ENCODE data around the gene PCYT1B.
A peak's percentile ranks its signal among the peaks of the same experiment; 100 is the strongest.
"Not testable (repeated sequence)": the region's sequence is repeated elsewhere in the genome, so short reads cannot be mapped to it uniquely, and the experiment has no call there.

Gene PCYT1B

DNA sequence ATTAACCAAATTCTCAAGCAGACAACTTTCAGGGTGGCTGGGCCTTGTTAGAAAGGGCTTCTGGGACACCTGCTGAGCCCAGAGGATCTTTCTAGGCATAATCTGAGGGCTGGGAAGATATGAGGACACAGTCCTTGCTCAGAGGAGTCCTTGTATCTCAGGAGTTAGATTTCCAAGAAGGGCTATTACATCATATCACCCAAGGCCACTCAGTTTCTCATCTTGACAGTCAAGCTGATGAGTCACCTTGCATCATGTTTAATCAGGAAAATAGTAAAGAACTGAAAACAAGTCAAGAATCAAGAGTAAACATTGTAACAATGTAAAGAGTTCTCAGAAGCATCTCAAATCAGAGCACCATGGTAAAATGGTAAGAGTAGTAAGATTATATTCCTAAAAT lies 4.0 kb downstream of the PCYT1B start:
- DNase-seq, result no peak

DNA sequence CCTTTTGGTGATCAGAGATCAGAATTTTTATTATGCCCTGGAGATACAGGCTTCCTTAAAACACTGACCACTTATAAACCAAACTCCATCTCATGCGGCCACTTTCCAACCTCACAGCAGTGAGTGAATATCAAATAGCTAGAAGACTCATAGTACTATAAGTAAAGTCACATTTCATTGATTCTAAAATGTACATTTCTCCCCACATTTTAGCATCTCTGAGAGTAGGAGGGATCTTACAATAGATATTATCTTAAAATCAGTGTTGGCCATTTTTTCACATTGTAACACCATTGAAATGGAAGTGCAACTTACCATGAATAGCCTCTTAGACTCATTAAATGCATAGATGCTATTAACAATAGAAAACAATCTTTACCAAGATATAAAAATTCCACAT lies 17.4 kb downstream of the PCYT1B start:
- no peak for DNase-seq

DNA sequence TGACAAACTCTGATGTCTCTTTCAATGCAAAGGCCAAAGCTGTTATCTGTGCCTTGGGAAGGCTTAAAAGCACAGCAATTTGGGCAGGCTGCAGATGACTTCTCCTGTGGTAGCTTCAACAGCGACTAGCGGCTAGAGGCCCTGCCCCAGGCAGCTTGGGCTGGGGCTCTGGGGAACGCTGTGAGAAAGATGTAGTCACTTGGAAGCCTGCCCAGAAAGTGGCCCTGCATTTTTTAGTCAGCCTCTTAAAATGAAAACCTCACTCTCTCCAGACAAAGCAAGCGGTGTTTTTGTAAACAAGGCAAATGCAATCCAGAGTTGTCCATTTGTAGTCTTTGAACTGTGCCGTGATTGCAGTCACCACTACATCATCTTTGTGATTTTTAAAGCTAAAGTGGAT lies 27.5 kb downstream of the PCYT1B start:
- peak; percentile 89 for DNase-seq

DNA sequence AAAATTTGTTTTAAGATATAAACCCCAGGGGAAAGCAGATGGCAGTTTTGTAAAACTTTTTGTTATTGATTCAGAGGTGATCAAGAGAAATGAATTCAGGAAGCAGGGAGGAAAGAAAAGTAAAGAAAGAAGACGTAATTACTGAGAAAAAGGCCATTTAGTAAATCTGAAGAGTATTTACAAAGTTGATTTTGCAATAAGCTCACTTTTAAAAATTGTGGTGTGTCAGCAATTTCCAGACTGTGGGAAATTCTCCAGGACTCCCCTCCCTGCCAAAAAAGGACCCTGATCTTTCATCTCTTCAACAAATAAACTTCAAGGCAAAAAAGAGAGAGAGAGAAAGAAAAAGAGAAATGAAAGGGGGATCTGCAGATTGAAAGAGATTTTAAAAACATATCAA lies 36.6 kb downstream of the PCYT1B start:
- no peak for DNase-seq

DNA sequence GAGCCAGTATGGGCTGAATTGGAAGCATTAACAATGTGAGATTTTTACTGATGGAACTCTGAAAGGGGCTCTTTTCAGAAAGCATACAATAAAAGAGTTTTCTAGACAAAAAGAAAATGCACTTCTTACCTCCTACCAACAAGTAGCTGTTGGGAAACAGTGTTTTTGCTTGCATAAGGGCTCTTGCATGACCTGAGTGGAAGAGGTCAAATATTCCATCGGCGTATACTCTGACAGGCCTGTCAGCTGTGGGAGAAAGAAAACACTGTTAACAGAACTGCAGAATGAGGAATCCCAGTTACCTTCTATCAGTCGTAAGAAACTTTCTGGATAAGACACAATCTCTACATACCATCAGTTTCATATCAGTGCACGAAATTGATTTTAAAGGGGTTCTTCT lies 39.5 kb downstream of the PCYT1B start:
- DNase-seq, result no peak

DNA sequence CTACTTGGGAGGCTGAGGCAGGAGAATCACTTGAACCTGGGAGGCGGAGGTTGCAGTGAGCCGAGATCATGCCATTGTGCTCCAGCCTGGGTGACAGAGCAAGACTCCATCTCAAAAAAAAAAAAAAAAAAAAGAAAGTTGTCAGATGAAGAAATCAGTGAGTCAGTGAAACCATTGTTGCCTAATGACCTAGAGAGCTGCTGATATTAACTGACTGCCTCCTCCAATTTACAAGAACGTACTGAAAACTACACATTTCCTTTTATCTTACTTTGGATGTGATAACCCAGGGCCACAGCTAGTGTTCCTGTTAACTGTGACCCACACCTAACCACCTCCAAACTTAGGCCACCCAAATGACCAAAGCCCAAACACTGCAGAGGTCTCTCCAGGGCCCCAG lies 41.2 kb downstream of the PCYT1B start:
- DNase-seq, result not testable (repeated sequence)

DNA sequence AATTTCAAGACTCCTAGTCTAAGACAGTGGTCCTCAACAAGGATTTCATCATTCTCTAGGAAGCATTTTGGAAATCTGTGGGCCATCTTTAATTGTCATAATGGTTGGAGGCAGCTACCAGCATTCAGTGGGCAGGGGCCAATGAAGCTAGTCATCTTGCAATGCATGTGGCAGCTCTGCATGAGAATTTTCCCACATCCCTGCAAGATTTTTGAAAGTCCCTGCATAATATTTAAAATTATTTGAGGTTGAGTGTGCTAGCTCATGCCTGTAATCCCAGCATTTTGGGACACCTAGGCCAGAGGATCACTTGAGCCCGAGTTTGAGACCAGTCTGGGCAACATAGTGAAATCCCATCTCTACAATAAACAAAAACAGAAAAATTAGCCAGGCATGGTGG lies 44.0 kb downstream of the PCYT1B start:
- DNase-seq, result no peak

DNA sequence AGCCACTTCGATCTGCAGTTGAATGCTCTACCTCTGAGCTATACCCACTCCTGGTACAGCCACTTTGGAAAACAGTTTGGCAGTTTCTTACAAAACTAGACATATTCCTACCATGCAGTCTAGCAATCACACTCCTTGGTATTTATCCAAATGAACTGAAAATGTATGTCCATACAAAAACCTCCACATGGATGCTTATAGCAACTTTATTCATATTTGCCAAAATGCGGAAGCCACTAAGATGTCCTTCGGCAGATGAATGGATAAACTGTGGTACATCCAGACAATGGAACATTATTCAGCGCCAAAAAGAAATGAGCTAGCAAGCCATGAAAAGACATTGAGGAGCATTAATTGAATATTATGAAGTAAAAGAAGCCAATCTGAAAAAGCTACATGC lies 45.3 kb downstream of the PCYT1B start:
- no peak for DNase-seq

DNA sequence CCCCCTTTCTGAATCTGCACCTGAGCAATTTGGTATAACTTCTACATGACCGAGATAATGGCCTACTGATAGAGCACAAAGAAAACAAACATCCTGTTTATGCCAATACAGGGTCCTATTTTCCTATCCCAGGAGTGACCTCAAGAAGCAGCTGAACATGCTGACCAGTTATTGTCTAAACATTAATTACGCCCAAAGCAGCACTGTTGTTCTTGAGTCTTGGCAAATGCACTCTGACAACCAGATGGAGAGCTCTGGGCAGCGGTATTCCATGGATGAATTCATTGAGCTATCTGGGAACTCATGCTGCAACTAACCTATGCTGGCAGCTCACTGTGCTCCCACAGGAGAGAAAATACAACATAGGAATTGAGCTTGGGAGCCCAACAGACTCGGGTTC lies 52.6 kb downstream of the PCYT1B start:
- no peak for DNase-seq

DNA sequence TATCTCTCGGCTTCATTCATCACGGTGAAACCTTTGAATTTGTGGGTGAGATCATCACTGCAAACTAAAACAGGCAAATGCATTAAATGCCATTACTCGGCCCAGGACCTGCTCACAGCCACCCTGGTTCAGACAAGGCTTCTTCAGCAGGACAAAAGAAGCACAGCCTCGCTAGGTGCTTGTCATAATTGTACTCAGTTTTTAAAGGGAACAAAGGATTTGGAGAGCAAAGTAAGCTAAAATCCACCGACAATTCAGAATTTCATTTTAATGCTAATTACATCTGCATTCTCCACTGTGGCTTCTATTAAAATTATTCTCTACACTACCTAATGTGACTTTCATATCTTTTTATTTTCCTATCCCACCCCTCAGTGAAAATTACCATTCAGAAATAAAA lies 57.0 kb downstream of the PCYT1B start:
- DNase-seq, result no peak

DNA sequence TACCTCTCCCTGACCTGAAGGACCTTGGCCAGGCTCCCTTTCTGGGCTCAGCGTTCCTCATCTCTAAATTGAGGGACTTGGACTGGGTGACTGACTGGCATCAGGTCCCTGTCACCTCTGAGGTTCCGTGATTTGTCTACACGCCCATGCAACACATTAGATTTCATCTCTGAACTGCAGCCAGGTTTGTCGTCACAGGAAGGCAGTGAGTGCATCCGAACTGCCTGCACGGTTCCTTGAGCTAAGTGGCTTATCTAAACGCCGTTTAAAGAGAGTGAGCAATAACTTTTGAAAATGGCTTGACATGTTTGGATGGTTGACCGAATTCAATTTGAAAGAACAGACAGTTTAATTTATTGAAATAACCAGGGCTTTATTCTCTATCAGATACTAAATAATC lies 70.1 kb downstream of the PCYT1B start:
- DNase-seq, result no peak

DNA sequence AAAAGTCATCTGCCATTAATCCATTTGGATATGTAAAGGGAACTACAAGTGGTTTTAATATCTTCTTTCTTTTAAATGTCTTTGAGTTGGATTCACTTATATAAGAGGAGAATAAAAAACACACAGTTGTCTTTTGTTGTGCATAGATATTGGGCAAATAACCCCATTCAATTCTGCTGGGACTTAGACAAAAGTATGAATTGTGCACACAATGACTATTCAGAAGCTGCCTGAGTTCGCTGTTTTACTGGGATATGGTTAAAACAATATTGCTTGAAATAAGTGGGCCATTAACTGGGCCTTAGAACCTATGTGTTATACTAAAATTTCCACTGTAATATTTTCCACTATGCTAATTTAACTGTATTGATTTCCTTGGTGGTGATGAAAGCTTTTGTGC lies 71.7 kb downstream of the PCYT1B start:
- DNase-seq, result no peak

DNA sequence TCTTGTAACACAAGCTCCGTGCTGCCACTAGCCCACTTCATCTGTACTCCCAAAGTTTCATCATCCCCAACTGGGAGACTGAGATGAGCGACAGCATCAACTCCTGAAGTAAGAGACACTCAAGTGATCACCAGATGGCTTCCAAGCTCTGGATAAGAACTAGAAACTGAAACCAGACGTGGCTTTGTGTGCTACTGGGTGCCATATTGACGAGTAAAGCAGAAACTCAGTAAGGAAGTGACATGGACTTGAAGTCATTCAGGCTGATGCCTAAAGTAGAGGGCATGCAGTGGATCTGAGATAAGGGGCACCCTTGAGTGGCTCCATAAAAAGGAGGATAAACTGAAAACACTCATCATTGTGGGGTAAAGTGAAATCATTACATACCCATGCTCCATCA lies 72.4 kb downstream of the PCYT1B start:
- DNase-seq, result no peak

DNA sequence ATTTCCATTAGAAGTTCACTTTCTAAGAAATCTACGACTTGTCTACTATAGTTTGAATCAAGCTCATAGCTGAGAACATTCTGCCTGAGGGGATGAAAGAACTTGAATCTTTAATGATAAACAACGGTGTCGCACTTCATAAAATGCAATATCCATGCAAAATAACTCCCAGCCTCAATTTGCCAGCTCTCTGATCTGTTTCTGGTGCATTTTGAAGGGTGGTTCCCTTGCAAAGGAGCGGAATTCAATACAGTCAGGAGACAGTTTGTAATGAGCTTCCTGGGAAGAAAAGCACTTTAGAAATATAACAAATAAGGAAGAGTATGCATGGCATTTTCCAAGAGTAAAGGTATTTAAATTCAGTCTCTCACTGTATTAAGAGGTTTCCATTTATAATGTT lies 80.0 kb downstream of the PCYT1B start:
- DNase-seq, result no peak

DNA sequence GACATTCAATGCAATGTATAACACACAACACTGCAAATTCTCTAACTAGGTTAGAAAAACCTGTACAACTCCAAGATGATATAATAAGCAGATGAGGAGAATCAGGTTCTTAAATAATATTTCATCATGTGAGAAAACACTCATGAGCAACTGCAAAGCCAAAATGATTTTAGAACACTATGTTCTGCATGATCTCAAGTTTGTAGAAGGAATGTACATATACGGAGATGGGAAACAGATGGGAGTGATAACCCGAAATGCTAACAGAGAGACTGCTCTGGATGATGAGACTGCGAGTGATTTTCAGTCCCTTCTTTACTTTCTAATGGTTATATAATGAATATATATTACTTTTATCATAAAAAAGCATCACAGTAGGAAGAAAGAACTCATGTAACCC lies 80.9 kb downstream of the PCYT1B start:
- DNase-seq, result no peak

DNA sequence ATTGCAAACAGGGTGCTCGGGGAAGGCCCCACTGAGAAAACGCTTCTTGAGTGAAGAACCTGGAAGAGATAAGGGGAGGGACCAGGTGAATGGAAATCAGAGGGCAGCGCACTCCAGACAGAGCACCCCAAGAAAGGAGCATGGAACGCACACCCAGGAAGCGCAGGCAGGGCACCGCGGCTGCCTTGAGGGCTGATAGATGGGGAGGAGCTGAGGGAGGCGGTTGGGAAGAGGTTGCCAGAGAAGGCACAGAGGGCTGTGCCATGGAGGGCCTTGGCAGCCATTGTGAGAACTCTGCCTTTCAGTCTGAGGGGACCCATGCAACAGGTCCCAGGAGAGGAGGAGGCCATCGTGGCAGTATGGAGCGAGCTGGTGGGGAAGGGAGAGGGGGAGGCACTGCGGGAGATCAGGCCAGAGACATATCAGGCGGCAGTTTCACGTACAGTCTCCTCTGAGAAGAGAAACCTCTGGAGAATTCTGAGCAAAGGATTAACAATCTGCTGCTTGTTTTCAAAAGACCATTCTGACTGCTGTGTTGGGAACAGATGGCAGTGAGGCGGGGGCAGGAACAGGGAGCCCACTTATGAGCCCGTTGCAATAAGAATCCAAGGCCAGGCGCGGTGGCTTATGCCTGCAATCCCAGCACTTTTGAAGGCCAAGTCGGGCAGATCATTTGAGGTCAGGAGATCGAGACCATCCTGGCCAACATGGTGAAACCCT lies 83.7 kb downstream of the PCYT1B start:
- DNase-seq, result no peak

DNA sequence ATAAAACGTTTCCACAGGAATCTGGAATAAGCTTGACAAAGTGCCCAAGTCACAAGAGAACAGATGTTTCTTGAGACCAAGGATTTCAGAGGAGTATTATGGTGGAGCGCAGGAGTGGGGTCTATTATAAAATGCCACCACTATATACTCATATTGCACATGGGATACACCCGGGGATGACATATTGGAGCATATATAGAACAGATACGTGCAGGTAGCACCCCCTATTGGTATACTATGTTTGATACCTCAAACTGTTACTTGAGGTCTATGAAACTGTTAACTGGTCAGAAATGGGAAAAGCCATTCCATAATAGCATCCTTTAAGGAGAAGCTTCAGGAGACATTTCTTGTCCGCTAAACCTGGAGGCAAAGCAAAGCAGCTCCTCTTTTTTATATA lies 86.0 kb downstream of the PCYT1B start:
- DNase-seq, result no peak

DNA sequence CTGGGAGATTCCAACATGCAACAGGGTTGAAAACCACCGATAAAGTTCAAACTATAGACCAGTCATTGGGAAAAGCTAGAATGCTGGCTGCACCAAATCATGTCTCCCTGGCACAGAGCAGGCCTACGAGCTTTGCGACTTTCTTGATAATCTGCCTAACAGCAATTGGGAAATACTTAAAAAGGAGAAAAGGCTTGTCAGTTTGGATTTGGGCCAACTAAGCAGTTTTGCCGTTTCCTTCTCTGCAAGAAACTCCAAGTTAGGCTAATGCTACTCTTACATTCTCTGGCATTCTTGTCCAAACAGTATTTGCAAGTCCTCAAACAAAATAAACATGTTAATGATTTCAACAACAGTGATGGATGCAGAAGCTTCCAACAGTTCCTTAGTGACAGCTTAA lies 94.1 kb downstream of the PCYT1B start:
- no peak for DNase-seq

DNA sequence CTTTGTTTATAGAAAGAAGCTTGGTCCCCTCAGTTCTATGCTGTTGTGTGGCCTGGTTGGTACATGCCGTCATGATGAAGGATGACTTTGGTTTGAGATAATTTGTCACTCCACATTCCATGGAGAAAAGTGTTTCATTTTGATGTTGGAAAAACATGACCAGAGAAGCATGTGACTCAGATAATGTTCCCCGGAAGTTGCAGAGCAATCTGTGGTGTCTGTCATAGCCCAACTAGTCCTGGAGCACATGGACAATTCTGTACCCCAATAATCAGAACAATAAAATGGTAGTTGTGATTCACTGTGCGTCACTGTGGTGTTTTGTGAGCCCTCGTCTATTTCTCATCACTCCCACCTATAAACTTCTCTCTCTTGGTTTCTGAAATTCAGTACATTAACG lies 97.0 kb downstream of the PCYT1B start:
- no peak for DNase-seq

DNA sequence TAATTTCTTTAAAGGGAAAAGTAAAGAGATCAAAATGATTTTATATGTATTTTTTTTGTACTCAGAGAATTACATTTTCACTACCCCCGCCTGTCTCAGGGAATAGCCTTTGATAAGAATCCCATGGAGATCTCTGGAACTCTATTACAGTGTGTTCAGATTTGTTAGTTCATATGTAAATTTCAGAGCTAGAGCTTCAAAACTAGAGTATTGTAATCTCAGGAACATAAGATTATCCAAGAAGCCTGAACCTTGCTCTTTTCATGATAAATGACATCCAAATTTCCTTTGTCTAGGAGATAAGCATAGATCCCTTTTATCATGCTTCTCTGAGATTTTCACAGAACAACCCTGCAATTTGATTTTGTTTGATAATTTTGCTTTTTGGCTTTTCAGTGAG lies 99.2 kb downstream of the PCYT1B start:
- DNase-seq, result no peak

DNA sequence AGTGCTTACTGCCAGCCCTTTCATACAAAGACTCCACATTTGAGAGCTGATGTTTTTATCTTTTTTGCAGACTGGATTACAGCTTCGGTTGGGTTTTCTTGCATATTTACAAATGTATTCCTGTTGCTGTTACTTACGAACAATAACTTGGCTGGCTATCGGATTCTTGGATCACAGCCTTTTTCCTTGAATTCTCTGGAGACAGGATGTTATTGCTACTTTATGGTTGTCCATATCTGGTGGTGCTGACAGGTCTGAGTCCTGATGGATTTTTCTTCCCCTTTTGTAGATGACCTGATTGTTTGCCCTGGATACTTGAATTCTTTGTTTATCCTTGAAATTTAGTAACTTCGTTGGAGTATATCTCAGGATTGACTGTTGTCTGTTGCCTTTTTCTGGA lies 104.4 kb downstream of the PCYT1B start:
- DNase-seq, result no peak

DNA sequence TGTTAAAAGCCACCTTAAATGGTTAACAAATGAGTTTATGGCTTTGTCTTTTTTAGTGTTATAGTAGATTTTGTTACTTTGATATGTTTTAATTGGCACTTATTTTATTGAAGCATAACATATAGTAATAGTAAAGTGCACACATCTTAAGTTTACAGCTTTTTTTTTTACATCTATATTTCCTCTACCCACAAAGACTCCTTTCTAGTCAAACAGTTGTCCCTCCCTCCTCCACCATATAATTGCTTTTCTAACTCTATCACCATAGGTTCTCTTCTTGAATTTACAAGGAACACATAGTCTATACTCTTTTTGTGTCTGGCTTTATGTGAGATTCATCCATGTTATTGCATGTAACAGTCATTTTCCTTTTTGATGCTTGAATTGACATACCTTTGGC lies 110.6 kb downstream of the PCYT1B start:
- no peak for DNase-seq

DNA sequence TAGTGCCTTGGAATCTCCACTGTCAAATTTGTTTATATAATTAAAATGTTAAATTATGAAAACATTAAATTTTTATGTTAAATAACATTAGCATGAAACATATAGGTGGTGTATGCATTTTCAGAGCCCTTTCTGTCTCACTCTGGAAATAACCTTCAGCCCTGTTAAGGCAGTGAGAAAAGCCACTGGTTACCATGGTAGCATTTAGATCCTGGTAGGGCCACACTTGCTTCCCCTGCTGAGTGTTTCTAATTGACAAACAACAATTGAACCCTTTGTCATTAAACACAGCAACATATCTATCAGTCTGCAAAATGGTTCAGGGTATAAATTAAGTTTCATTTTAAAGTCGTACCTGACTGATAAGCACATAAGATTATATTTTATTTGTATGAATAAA lies 118.5 kb downstream of the PCYT1B start:
- no peak for DNase-seq

DNA sequence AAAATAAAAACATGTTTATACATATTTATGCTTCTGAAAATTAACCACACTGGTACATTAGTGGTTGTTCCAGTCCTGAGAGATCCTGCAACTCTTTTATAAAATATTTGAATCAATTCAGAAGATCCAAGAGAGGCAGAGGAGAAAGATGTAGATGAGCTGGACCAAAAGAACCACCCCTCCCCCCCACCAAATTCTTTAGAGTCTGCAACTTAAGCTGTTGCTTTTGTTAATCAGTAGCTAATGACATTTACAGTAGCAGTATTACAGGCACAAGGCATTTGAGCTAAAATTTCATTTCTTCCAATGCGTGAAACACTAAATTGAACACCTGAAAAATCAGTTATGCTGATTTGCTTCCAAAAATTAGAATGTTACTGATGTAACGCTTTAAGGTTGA lies 120.5 kb downstream of the PCYT1B start:
- DNase-seq, result no peak

DNA sequence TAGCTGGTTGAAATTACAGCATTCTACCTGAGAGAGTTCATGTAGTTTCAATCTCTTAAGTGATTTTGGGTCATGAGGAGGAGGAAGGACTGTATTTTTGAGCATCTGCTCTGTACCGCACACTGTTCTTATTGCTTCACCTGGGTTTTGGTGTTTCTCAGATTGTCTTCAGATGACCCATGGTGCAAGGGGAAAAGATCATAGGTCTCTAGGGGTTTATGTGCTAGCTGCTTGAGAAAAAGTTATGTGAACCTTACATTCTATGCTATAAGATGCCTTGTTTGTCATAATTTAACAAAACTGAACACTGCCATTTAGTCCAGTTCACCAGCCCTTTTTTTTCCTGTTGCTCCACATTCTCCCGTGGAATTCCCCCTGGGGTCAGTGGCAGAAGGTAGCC lies 121.7 kb downstream of the PCYT1B start:
- no peak for DNase-seq

DNA sequence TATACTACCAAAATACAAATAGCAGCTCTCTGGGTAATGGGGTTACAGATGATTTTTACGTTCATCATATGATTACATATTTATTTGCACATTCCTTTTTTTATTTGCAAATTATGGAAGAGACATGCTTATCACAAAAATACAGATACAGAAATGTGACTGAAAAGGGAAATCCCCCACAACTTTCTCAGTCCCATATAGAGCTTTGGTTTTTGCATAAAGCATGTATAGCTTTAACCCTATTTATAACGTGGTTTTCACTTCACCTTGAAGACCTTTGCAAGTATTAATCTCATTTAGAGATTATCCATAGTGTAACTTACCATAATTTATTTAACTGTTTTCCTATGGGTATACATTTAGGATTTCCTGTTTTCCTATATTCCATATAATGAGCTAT lies 126.7 kb downstream of the PCYT1B start:
- DNase-seq, result no peak
